Measurements from ENCODE around the gene ADGRB2.

The ADGRB2 gene

DNA sequence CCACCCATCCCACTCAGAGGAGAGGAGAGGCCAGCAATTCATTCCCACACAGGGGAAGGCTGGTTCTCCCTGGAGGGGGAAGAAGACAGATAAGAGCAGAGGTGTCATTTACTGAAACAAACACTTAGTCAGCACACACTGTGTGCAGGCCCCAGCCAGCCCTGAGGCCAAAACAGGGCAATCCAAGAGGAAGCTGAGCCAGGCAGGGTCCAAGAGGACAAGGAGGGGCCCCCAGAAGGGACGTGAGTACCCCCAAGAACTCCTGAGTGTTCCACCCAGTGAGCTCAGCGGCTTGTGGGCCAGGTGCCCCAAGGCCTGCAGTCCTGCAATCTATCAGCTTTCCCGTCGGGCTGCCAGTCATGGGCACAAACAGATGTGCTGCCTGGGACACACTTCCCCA lies 15.8 kb downstream of the ADGRB2 start:
- DNase-seq: no peak

DNA sequence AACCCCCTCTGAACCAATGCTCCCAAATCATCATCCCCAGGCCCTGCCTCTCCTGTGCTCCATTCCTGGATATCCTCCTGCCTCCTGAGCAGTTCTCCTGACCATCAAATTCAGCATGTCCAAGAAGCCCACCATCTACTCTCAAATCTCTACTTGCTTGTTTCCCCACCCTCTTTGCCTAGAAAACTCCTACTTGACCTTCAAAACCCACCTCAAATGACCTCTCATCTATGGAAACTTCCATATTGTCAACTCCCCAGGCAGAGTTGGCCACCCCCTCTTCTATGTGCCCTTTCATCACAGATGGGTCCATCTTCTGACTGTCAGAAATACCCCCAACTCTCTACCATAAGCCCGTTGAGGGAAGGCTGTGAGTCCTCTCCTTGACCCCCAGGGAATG lies 16.8 kb downstream of the ADGRB2 start:
- DNase-seq: no peak

DNA sequence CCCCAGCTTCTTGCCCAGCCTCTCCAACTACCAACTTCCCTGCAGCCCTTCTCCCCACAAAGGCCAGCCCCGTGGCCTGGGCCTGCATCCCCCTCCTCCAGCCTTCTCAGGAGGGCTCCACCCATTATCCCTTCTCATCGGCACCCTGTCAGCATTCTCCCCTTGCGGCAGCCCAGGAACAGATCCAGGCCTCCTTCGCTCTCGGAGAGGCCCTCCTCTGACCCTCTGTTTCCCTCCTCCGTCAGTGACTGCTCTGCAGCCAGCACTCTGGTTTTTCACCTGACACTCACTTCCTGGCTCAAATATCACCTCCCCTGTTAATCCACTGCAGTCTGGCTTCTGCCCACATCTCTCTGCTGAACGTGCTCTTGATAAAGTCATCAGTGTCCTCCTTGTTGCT lies 17.5 kb downstream of the ADGRB2 start:
- DNase-seq: no peak

DNA sequence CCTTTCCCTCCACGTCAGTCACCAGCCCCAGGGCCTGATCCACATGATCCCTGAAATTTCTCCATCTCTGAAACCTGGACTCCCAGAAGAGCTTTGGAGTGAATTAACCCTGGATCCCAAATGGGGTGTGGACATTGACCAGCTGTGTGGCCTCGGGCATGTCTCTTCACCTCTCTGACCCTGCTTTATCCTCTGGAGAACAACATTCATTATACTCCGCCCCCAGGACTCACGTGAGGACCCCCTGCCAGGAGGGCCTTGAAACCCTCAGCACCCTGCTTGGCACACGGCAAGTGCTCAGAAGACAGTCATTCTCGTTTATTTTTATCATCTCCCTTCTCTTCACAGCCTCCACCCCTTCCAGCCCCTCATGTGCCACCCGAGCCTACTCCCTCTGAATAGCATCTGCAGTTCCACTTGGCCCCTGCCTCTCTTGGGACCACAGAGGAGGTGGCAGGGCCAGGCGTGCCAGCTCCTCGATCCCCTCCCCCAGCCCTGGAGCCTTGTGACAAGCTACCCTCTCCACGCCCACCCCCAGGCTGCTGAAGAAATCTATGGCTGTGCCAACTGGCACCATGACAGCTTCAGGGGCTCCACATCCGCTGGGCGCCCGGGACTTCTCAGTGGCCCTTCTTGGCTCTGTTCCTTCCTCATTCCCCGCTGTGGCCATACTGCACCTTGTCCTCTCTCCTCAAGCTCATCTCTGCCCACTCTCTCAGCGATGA lies 18.0 kb downstream of the ADGRB2 start:
- no peak for DNase-seq

DNA sequence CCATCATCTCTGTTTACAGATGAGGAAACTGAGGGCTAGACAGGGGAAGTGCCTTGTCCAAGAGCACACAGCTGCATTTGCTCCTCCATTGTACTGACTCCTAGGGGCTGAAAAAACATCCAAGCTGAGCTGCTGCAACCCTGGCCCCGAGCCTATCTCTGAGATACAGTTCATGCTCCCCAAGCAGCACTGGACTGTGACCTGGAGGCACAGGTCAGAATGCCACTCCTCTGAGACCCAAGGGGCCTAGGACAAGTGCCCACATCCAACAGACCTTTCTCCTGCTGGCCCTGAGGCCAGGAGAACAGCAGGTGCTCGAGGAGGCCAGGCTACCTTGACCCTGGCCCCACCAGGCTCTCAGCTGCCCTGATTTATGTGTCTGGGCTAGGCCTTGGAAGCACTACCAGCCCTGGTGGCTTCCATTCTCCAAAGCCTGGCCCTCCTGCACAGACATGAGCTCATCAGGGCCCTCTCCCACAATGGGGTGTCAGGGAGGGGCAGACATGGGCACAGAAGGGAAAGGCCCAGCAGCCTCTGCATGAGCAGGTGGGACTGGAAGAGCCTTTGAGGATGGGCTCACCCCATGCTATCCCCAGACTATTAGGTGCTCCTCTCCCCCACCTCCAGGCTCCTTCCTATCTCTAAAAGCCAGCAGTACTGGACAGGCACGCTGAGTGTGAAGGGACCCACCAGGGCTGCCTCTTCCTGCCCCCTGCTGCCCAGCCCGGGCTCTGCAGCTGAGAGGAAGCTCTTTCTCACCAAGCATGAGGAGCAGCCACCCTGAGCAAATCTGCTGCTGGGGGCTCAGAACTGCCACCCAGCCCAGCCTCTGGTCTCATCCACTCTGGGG lies 18.8 kb downstream of the ADGRB2 start:
- DNase-seq: peak; percentile 62

DNA sequence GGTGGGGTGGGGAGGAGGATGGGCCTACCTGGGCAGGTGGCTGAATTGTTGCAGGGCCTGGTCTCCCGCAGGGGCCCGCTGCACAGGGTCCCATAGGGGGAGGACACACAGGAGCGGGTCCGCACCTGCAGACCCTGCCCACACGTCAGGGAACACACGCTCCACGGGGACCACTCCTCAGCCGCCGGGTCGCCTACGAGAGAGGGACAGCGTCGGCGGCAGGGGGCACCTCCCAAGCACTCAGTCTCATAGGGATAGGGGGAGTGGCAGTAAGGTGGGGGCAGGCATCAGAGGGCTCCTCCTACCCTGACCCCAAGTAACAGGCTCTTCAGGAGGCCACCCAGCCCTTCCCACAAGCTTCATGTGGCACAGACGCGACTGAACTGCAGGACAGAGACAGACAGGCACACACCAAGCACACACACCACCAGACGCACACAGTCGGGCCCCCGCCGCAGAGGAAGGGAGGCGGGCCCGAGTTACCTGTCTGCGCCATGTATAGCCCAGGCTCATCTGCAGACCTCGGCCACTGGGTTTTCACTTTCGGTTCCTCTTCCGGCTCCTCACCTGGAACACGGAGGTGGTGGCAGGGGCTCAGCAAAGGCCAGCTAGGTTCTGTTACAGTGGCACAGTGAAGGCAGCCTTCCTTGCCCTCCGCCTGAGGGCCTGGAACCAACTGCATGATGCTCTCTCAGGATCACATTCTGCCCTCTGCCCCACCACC lies 19.8 kb downstream of the ADGRB2 start:
- no peak for DNase-seq

DNA sequence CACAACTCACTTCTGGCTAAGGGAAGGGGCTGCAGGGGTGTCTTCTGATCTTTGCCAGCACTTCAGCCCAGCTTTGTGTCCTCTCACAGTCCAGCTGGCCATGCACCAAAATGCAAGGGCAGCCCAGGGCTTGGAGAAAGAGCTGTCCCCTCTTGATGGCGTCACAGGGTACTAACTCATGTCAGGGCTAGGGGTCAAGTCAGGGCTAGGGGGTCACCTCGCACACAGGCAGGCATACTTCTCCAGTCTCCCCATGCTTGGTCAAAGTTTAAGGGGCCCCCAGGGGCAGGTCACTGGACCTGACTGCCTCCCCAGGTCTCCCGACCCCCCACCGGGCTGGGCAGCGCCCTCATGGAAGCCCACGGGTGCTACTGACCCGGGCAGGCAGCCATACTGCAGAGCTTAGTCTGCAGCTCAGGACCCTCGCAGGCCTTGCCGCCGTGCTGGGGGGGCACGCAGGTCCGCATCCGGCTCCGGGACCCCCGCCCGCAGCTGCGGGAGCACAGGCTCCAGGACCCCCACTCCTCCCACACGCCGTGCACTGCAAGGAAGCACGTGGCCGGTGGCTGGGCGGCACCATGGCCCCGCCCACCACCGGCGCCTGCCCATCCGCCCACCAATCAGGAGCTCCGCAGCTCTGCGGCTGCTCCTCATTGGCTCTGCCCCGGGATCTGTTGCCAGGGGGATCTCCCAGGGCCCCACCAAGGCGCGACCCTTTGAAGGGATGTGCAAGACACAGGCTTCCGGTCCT lies 21.5 kb downstream of the ADGRB2 start:
- DNase-seq: no peak

DNA sequence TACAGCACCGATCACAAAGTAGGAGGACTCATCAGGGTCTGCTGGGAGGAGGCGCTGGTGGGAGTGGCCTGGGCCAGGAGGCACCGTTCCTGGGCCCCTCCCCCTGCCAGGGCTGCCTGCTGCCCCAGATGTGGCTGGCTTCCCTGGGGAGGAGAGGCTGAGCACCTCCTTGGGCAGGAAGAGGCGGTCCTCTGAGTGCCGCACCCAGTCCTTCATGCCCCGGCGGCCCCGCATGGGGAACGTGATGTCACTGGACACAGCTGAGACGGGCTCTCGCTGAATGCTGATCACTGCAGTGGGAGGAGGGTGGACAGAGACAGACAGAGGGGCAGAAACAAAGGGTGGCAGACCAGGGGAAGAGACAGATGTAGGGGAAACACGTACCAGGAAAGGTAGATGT lies 24.8 kb downstream of the ADGRB2 start:
- DNase-seq: no peak

DNA sequence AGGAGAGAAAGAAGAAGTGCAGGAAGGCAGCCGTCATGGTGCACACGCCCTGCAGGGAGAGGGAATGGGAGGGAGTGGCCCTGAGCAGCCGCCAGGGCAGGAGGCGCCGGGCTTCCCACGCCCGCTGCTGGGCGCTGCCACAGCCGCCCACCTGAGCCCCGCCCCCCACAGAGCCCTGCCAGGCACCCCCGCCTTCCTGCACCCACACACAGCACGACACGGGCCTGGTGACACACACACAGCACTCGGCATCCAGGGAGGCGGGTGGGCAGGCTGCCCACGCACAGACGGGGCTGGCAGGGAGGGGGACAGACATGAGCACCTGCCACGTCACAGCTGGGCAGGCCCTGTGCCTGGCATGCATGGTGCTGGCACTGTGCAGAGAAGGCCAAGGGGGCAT lies 27.5 kb downstream of the ADGRB2 start:
- DNase-seq: no peak

DNA sequence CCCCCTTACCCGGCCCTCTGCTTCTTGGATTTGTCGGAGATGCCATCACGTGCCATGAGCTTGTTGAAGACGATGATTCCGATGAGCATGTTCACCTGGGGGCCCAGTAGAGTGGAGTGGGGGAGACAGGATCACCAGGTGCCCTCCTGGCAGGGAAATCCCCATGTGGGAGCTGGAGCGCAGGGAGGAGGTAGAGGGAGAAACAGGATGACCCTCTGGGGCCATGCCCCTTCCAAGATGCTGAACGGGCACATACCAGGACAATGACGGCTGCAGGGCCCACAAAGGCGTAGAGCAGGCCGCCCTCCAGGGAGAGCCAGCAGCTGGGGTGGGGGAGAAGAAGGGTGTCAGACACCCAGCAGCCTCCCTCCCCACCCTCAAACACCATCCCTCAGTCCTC lies 28.6 kb downstream of the ADGRB2 start:
- DNase-seq: no peak

DNA sequence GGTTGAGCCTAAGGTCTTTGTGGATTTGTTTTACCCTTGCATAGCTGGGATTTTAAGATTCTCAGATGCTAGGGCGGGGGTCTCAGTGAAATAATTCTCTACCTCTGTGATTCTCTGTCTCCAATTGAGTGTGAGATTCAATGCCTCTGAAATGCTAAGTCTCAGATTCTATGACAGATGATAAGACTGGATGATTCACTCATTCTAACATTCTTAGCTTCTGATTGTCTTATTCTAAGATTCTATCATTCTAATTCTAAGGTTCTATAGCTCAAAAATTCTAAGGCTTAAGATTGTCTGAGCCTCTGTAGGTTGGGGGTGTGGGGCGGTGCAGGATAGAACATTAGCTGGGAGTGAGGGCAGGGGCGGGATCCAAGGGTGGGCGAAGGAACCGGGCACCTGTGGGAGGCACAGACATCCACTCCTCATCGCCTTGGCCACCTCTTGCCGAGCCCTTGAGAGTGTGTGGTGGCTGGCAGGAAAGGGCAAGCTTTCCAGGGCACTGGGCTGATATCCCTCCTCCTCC lies 29.5 kb downstream of the ADGRB2 start:
- no peak for DNase-seq

DNA sequence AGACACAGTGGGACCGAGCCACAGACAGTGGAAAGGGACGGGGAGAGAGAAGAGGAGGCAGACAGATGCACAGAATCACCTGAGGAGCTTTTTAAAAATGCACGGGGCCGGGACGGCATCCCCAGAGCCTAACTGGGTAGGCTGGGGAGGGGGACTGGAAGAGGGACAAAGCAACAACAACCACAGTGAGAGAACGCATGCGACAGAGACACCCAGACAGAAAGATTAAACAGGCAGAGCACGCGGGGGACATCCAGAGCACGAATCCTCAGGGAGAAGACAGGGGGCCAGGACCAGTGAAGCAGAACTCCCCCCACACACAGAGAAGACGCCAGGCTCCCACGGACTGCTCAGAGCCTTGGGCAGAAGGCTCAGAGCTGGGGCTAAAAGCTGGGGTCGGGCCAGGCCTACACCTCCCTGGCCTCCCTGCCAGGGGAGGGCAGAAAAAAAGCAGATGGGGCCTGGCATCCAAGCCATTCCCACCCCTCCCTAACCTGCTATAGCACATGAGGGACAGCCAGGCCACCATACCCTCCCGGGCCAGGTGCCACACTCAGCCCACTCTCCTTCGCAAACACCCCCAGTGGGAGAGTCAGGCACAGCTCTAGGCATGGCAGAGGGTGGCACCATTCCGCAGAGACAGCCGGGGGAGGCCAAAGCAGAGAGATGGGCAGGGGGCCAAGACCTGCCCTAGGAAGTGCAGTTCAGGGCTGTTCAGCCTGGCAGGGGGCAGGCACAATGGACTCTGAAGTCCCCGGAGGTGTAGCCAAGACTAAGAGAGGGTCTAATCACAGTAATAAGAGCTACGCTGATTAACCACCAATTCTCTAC lies 30.5 kb downstream of the ADGRB2 start:
- no peak for DNase-seq

DNA sequence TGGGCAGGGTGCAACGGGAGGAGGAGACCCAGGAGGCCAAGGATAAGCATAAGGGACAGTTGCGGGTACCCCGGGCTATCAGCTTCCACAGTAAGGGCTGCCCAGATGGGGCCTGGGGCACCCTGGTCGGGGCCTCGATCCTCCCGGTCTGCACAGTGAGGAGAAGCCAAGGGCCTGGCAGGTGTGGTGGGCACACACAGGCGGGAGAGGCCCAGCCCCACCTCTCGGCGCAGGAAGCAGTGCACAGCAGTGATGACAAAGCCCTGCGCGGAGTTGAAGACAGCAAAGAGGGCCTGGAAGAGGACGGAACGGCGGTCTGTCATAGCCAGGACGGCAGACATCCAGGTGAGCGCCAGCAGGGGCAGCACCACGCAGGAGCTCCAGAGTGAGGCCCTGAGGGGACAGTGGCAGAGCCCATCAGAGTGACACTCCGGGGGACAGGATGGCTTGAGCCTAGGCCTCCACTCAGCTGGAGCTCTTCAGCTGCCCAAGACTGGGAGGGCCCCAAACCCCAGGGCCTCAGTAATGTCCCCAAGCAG lies 31.3 kb downstream of the ADGRB2 start:
- no peak for DNase-seq

DNA sequence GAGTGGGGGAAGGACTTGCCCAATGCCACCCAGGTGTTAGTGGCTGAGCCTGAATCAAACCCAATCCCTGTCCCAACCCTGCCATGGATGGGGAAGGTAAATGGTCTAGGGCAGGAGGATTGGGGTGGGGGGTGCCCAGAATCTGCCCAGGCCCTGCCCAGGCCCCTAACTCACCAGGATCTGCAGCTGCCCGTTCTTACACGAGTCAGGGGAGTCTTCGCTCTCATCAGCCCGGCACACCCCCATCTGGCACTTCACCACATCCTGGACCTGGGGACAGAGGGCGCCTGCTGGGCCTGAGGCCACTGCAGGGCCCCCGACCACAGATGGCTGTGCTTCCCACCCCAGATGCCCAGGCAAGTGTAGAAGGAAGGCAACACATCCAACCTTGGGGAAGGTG lies 31.8 kb downstream of the ADGRB2 start:
- no peak for DNase-seq

DNA sequence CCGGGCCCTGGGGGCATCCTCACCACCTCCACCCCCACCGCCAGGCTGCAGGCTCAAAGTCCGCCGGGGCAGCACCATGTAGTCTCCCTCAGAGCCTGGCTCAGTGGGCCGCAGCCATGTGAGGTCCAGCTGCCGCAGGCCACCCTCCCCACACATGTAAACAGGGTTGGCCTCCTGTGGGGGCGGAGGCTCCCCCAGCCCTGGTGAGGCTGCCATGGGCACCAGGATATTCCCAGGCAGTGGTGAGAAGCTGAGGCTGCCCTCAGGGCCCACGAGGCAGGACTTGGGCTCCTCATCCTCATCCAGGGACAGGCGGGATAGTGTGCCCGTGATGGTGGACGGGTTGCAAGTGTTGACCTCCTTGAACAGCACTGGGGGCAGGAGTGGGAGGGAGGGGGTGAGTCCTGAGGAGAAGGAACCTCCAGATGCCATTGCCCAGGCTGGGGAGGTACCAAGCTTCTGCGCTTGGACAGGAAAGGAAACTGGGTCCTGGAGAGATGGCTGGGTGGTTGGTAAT lies 33.0 kb downstream of the ADGRB2 start:
- DNase-seq: no peak

DNA sequence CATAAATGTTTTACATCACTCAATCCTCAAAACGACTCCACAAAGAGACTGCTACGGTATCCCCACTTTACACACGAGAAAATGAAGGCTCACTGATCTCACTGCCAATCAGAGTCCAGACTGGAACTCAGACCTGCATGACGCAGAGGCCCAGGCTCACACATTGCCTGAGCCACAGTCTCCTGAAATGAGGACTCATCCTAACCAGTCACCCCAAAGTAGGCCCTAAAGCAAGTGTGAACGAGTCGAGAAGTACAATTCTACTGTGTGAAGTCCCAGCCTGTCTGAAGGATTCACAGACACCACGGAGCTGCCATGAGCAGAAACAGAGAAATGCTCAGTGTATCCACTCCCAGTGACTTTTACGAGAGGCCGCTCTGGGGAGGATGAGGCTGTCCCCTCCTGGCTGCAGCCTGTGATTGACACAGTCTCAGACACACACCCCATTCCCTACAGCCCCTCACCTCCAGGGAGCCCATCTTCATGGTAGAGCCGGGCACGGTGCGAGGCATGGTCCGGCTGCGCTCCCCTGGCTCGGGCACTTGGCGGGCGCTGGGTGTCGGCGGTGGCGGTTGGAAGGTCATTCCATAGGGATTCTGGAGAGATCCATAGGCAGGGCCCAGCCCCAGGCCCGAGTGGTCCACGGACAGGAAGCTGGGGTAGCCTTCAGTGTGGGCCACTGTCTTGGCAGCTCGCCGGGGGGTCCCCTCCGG lies 33.6 kb downstream of the ADGRB2 start:
- DNase-seq: no peak

DNA sequence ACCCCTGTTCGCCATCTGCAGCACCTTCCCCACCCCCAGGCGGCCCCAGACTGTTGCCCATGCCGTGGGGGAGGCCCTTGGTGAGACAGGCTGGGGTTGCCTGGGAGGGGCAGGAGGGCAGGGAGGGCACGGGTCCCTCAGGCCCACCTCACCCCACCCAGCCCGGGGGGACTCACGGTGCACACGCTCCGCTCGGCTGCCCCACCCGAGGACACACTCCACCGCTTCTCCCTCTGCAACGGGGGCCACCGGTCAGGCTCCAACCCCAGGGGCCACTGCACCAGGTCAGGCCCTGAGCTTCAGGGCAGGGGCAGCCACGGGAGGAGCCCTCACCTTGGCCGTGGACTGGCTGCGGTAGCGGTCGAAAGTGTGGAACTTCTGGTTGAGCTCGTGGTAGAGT lies 36.3 kb downstream of the ADGRB2 start:
- no peak for DNase-seq

DNA sequence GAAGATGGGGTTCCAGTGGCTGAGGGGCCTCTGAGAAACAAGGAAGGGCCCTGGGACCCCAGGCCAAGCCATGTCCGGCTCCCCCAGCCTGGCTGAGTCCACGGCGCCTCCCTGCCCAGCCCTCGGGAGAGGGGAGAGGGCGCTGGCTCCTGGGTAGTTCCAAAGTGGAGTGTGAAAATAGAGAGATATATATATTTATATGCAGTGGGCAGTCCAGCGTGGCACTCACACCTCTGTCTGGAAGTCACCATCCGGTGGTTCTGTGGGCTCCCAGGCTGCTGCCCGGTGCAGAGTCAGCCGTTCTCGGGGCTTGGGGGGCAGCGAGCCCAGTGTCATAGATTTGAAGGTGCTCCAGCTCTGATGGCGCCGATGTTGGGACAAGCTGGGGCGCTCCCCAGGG lies 36.9 kb downstream of the ADGRB2 start:
- DNase-seq: no peak

DNA sequence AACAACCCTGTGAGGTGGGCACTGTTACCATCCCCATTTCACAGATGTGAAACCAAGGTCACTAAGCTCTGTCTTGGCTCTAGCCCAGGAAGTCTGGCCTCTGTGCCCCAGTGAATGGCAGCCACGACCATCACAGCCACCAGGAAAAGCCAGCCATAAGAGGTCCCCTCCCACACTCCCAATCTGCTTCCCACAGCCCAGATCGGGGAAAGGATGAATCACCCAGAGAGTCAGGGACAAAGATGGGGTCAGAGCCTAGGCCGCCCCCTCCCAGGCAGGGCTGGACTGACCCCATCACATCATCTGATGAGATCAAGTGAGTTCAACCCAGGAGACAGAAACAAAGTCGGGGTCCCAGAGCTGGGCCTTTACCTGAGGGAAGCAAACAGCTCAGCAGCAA lies 37.4 kb downstream of the ADGRB2 start:
- no peak for DNase-seq

DNA sequence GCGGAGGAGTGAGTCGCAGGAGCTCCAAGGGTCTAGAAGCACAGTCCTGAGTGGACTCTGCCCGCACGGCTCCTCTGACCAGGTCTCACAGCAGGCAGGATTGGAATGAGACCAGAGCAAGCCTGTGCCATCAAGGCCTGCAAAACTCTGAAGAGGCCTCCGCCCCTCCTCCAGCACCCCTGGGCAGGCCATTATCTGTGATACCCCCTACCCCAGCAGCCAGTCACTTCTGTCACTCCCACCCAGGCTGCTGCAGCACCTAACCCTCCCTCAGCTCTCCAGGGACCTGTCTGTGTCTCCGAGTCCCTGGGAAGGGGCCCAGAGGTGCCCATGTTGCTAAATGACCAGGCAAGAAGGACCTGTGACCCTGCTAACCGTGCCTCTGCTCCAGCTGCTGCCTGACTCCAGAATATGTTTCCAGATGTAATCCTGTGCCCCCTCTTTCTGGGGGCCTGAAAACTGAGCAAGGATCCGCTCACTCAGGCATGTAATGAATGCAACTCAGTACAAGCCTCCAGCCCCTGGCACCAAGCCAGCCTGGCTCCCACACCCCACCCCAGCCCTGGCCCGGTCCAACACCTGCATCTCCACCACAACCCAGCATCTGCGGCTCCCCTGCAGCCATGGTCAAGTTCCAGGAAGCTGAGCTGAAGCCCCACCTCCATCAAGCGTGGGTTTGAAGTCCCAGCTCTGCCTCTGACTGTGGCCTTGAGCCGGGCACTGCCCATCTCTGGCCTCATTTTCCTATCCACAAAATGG lies 38.2 kb downstream of the ADGRB2 start:
- DNase-seq: no peak
